ENCODE results near the gene SMIM44.
"Not testable (repeated sequence)": the region's sequence is repeated elsewhere in the genome, so short reads cannot be mapped to it uniquely, and the experiment has no call there.

SMIM44 gene

GRCh38 chr19:3448616-3449334 lies 34.5 kb downstream of the SMIM44 start:
- CTCF ChIA-PET: interaction anchor here (0.9 kb wide), 1 partner anchor 144 kb away, joined by 3 read pairs; no protein-coding TSS in a partner anchor

GRCh38 chr19:3446657-3447056 lies 36.6 kb downstream of the SMIM44 start:
- DNase-seq (ENCODE audit: low spot score); POLR2A ChIA-PET (ENCODE audit: low non-redundant PET); CTCF ChIA-PET: not testable (repeated sequence)

More at GRCh38 chr19:3448616-3449334, 34.5 kb downstream of the SMIM44 start:
- TF ChIP-seq, protein P1, sequence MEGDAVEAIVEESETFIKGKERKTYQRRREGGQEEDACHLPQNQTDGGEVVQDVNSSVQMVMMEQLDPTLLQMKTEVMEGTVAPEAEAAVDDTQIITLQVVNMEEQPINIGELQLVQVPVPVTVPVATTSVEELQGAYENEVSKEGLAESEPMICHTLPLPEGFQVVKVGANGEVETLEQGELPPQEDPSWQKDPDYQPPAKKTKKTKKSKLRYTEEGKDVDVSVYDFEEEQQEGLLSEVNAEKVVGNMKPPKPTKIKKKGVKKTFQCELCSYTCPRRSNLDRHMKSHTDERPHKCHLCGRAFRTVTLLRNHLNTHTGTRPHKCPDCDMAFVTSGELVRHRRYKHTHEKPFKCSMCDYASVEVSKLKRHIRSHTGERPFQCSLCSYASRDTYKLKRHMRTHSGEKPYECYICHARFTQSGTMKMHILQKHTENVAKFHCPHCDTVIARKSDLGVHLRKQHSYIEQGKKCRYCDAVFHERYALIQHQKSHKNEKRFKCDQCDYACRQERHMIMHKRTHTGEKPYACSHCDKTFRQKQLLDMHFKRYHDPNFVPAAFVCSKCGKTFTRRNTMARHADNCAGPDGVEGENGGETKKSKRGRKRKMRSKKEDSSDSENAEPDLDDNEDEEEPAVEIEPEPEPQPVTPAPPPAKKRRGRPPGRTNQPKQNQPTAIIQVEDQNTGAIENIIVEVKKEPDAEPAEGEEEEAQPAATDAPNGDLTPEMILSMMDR (conservative IDR thresholded peaks at IDR 0.05; ENCODE audit: low read depth): no peak
- no peak for DNase-seq (ENCODE audit: low spot score)
- POLR2A ChIA-PET (ENCODE audit: low non-redundant PET): no interaction called here
- peak overlapping the region; percentile 89 for H3K27ac ChIP-seq

DNA sequence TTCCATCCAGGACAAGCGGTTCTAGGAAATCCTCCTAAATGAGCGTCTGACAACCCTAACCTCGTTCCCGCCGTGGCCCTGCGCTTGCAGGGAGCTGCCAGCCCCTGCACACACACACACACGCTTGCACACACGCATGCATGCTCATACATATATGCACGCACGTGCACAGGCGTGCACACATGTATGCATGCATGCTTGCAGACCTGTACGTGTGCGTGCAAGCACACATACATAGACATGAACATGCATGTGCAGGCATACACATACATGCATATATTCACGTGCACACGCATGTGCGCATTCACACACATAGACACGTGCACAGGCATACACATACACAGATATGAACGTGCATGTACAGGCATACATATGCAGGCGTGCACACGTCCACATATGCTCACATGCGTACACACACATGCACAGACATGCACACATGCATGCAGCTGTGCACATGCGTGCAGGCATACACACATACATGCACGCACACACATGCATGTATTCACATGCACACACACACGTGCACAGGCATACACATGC lies 38.5 kb downstream of the SMIM44 start:
- TF ChIP-seq, protein P1 (conservative IDR thresholded peaks at IDR 0.05; ENCODE audit: low read depth): no peak
- POLR2A ChIA-PET (ENCODE audit: low non-redundant PET): no interaction called here
- peak overlapping the region; percentile 89 for H3K27ac ChIP-seq
- no peak for DNase-seq (ENCODE audit: low spot score)
- CTCF ChIA-PET: no interaction called here

More at GRCh38 chr19:3446657-3447056, 36.6 kb downstream of the SMIM44 start:
- peak overlapping the region; percentile 89 for H3K27ac ChIP-seq

- DNase-seq (ENCODE audit: low spot score): no peak
- POLR2A ChIA-PET (ENCODE audit: low non-redundant PET): no interaction called here
- peak overlapping the region; percentile 24 for H3K27ac ChIP-seq
Observed at GRCh38 chr19:3443840-3444694, 39.2 kb downstream of the SMIM44 start.

GRCh38 chr19:3442487-3443071 lies 40.7 kb downstream of the SMIM44 start:
- TF ChIP-seq, protein P1 (conservative IDR thresholded peaks at IDR 0.05; ENCODE audit: low read depth): no peak
- POLR2A ChIA-PET (ENCODE audit: low non-redundant PET): no interaction called here
- no peak for DNase-seq (ENCODE audit: low spot score)
- peak overlapping the region; percentile 33 for H3K27ac ChIP-seq
- CTCF ChIA-PET: no interaction called here

More at GRCh38 chr19:3443840-3444694, 39.2 kb downstream of the SMIM44 start:
- CTCF ChIA-PET: no interaction called here
- TF ChIP-seq, protein P1 (conservative IDR thresholded peaks at IDR 0.05; ENCODE audit: low read depth): no peak

DNA sequence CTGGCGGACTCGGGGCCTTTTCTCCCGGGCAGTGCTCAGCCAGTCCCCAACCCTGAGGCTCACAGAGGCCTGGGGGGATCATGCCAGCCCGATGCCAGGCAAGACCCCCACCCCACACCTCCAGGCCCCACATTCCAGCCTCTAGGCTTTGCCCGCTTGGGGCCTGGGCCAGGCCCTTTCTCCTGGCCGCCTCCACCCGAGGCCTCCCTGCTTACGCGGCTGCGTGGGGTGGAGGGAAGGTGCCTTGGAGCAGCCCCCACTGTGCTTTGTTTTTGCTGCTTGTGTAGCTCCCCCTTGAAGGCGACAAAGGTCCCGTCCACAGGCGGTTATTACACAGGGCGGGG lies 41.3 kb downstream of the SMIM44 start:
- TF ChIP-seq, protein P1 (conservative IDR thresholded peaks at IDR 0.05; ENCODE audit: low read depth): no peak
- ChIA-PET CTCF (no interaction called here), POLR2A (ENCODE audit: low non-redundant PET) (no interaction called here)
- H3K27ac ChIP-seq: peak overlapping the region; percentile 33
- no peak for DNase-seq (ENCODE audit: low spot score)

Measured in RWPE1 (cell line).